D721Med (cell line): Measurements from ENCODE around the gene VGLL4.
"Not testable (repeated sequence)": the region's sequence is repeated elsewhere in the genome, so short reads cannot be mapped to it uniquely, and the experiment has no call there.

Experiments used
- DNase-seq: peaks from one replicate; pipeline ENCODE4 v3.0.0; 2011; ENCODE audit warnings: low spot score; ENCODE audit not compliant: insufficient read length
- FAIRE-seq: peaks from 2 replicates; lab custom pipeline; 2011; peaks lifted over from hg19 to GRCh38; lab: Jason Lieb, UNC
- TF ChIP-seq, protein P1 (sequence below): IDR thresholded peaks from 2 replicates; pipeline ENCODE4 v1.5.1; 2012; ENCODE audit warnings: mild to moderate bottlenecking, control low read depth; ENCODE audit not compliant: insufficient read depth; ENCODE audit errors: missing control alignments

The VGLL4 gene

GRCh38 chr3:11602239-11602840 lies 41.4 kb downstream of the VGLL4 start:
- DNase-seq, result no peak

DNA sequence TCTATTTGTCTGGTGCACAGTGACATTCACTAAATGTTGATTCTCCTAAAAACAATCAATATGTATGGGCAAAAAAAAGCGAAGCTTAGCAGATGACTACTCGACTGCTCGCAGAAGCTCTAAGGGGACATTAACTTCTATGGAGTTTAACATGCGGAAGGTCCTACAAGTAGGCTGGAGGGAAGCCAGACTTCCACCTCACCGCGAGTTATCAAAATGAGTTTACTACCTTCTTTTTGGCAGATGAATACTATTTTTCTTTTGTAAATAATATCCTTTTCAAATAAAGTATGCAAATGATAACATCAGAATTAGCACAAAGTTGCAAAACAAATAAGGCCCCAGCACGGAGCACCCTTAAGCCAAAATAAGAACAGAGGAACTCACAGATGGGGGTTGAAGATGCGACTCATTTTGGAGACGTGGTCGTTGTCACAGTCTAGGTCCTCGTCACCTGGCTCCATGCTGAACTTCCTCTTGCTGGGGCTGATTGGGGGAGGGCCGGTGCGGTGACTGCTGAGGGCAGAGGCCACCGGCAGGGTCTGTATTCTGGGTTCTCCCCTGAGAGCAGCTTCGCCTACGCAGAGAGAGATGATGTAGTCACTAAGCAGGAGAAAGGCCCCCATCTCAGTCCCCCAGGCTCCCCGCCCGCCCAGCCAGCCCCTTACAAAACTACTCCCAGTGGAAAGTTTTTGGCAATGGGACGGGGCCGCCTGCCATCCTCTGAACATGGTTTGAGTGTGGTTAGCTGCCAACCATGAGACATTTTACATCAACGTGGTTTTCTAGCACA lies 42.1 kb downstream of the VGLL4 start:
- DNase-seq, result no peak
- TF ChIP-seq, protein P1, sequence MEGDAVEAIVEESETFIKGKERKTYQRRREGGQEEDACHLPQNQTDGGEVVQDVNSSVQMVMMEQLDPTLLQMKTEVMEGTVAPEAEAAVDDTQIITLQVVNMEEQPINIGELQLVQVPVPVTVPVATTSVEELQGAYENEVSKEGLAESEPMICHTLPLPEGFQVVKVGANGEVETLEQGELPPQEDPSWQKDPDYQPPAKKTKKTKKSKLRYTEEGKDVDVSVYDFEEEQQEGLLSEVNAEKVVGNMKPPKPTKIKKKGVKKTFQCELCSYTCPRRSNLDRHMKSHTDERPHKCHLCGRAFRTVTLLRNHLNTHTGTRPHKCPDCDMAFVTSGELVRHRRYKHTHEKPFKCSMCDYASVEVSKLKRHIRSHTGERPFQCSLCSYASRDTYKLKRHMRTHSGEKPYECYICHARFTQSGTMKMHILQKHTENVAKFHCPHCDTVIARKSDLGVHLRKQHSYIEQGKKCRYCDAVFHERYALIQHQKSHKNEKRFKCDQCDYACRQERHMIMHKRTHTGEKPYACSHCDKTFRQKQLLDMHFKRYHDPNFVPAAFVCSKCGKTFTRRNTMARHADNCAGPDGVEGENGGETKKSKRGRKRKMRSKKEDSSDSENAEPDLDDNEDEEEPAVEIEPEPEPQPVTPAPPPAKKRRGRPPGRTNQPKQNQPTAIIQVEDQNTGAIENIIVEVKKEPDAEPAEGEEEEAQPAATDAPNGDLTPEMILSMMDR, result no peak
- FAIRE-seq, result no peak

More at GRCh38 chr3:11602239-11602840, 41.4 kb downstream of the VGLL4 start:
- TF ChIP-seq, protein P1, result no peak
- no peak for FAIRE-seq

DNA sequence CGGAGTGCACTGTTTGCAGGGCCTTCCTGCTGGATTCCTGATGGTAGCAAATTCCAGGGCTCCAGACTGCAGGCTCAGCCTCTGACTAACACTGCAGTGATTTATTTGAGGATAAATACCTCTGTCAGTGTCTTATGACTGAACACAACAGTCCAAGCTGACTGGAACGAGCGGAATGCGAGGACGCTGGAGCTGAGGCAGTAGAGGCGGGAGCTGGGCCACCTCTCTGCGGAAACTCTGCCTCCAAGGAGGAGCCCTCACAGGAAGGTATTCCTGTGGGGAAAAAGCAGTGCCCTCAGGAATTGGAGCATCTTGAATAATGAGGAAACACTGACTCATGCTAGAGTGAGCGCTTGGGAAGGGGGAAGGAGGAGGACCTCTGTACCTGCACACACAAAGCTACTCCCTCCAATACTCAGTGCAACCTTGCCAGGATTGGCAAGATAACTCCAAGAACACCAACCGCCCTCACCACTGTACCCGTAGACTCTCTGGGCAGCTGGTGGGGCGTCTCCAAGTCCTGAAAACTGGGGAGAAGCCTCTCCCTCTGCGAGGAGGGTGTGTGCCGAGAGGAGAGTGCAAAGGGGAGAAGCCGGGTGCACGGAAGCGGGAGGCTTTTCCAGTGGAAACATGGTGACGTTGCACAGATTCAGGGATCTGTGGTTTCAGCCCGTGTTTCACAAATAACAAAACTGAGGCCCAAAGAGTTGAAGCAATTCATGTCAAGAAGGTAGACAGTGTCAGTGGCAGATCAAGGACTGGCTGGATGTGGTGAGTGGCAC lies 43.0 kb downstream of the VGLL4 start:
- DNase-seq (no peak), FAIRE-seq (no peak)
- TF ChIP-seq, protein P1, result no peak

DNA sequence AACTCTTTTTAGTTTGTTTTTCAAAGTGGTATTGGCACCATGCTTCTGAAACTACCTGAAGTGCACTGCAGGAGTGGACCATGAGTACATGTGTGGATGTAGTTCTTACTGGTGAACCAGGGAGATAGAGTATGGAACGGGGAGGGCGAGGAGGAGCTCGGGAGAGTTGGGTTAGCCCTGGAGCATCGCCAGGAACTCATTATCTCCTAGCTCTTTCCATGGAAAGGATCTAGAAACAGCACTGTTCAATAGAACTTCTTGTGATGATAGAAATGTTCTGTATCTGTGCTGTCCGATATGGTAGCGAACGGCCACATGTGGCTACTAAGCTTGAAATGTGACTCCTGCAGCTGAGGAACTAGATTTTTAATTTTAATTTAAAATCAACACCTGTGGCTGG lies 47.3 kb downstream of the VGLL4 start:
- TF ChIP-seq, protein P1, result no peak
- FAIRE-seq (no peak), DNase-seq (no peak)

GRCh38 chr3:11595024-11595423 lies 48.7 kb downstream of the VGLL4 start:
- FAIRE-seq, DNase-seq: not testable (repeated sequence)

- TF ChIP-seq, protein P1, result no peak
- FAIRE-seq (no peak), DNase-seq (no peak)
Observed at GRCh38 chr3:11593318-11594034, 50.2 kb downstream of the VGLL4 start.
